Common myeloid progenitor, CD34-positive (primary cell): Measurements from ENCODE around the gene TRPM3.

ENCODE experiments used
- CTCF ChIA-PET: fragments of 350-600 bp; sonication (Branson Sonifier 250); formaldehyde crosslinking; loops from one replicate; lab custom pipeline; 2021; ENCODE audit warnings: antibody characterized with exemption; lab: Charles Lee
- POLR2A ChIA-PET: fragments of 350-600 bp; sonication (Branson Sonifier 250); formaldehyde crosslinking; loops from one replicate; lab custom pipeline; 2021; ENCODE audit warnings: antibody characterized with exemption; lab: Charles Lee
- DNase-seq, 3 donors: peaks; one replicate each; pipeline versions ENCODE4 v3.0.0 to v3.0.0-alpha.2; 2013
- H3K27ac ChIP-seq, 2 experiments: 1 replicate in 1 of 2; 2 replicates in 1 of 2; pipeline ENCODE4 v1.7.0; 2013; ENCODE audit warnings: inconsistent platforms in 2 of 2, low read length in 2 of 2, mild to moderate bottlenecking in 2 of 2, low read depth in 1 of 2, moderate library complexity in 1 of 2; ENCODE audit not compliant: severe bottlenecking in 2 of 2, insufficient read depth in 1 of 2, poor library complexity in 1 of 2
- H3K27me3 ChIP-seq, 5 experiments: replicated peaks in 2 of 5; 1 replicate in 3 of 5; 2 replicates in 2 of 5; pipeline versions ENCODE4 v1.6.1 to v1.7.0; 2013; ENCODE audit warnings: low read length in 4 of 5, mild to moderate bottlenecking in 2 of 5, moderate library complexity in 2 of 5, inconsistent platforms in 1 of 5; ENCODE audit not compliant: insufficient read depth in 5 of 5, control insufficient read depth in 4 of 5
- H3K36me3 ChIP-seq, 4 experiments: 1 replicate in 2 of 4; 2 replicates in 2 of 4; pipeline versions ENCODE4 v1.6.1 to v1.7.0; 2013; ENCODE audit warnings: low read length in 3 of 4, control low read depth in 1 of 4, mild to moderate bottlenecking in 1 of 4; ENCODE audit not compliant: control insufficient read depth in 4 of 4, insufficient read depth in 4 of 4
- H3K4me1 ChIP-seq, 4 experiments: 1 replicate in 3 of 4; 2 replicates in 1 of 4; pipeline versions ENCODE4 v1.6.1 to v1.7.1; 2013; ENCODE audit warnings: low read length in 3 of 4, mild to moderate bottlenecking in 3 of 4, control low read depth in 1 of 4, inconsistent platforms in 1 of 4, moderate library complexity in 1 of 4; ENCODE audit not compliant: control insufficient read depth in 4 of 4, insufficient read depth in 4 of 4; ENCODE audit errors: control extremely low read depth in 1 of 4
- H3K4me3 ChIP-seq, 7 experiments: 1 replicate in 4 of 7; 2 replicates in 3 of 7; pipeline versions ENCODE4 v1.5.1 to v1.7.0; 2013; ENCODE audit warnings: mild to moderate bottlenecking in 7 of 7, low read length in 6 of 7, moderate library complexity in 6 of 7, inconsistent platforms in 2 of 7, low read depth in 2 of 7, control low read depth in 1 of 7; ENCODE audit not compliant: insufficient read depth in 4 of 7, control insufficient read depth in 1 of 7; ENCODE audit errors: extremely low read depth in 1 of 7
- H3K9me3 ChIP-seq, 5 experiments: 1 replicate in 4 of 5; 2 replicates in 1 of 5; pipeline versions ENCODE4 v1.6.1 to v1.7.1; 2013; ENCODE audit warnings: low read length in 4 of 5, mild to moderate bottlenecking in 2 of 5, inconsistent platforms in 1 of 5, low read depth in 1 of 5, moderate library complexity in 1 of 5; ENCODE audit not compliant: control insufficient read depth in 4 of 5, insufficient read depth in 2 of 5; ENCODE audit errors: control extremely low read depth in 1 of 5
- WGBS: methylation state at CpG from one replicate; pipeline ENCODE4 v1.1.5; 2013; ENCODE audit not compliant: insufficient coverage; 5-methylcytosine and 5-hydroxymethylcytosine counted together

The TRPM3 gene

DNA sequence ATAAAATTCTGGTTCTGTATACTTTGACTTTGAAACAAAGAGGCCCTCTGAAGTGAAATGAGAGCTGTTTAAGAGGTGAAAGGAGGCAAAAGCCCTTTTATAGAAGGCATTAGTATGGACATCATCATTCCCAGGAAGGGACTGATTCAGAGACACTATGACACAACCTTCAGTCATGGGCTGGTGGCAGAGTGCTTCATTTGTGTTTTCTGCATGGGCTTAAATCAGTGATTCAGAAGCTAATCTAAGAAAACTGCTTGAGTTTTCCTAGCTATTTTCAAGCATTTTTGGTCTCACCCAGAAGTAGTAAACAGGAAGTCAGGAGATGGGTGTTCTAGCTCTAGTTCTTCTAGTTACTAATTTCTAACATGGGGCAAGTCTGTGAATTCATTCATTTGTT is 288.9 kb downstream of the TRPM3 start:
- H3K9me3 ChIP-seq: no peaks in the 10 kb centered on the region
- H3K4me1 ChIP-seq: no peaks in the 10 kb centered on the region
- no peaks in the 10 kb centered on the region for H3K36me3 ChIP-seq
- ChIA-PET POLR2A (no interaction called here), CTCF (no interaction called here)
- no peaks in the 10 kb centered on the region for H3K27me3 ChIP-seq
- no peak overlapping the region for H3K4me3 ChIP-seq
- no peak overlapping the region for H3K27ac ChIP-seq
- DNase-seq: no peak

DNA sequence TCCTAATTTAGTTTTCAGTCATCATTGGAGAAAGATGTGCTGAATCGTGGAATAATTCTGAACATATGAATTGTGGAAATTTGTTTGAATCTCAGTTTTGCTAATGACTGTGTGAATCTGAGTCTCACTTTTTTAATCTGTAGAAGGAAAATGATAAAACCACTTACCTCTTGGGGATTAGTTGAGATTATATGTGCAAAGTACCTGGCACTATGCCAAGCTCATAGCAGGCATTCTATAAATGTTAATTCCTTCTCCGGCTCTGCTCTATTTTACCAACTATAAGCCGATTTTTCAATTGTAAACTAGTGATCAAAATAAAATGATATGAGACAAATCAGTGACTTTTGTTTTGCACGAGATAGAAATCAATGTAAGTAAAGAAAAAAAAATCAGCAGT is 290.8 kb downstream of the TRPM3 start:
- no peak overlapping the region for H3K27ac ChIP-seq
- POLR2A ChIA-PET: no interaction called here
- no peaks in the 10 kb centered on the region for H3K9me3 ChIP-seq
- no peak for DNase-seq
- 77% methylated on average over 3 of the region's 4 CpGs for WGBS
- CTCF ChIA-PET: no interaction called here
- no peaks in the 10 kb centered on the region for H3K36me3 ChIP-seq
- H3K4me1 ChIP-seq: no peaks in the 10 kb centered on the region
- H3K27me3 ChIP-seq: no peaks in the 10 kb centered on the region
- no peak overlapping the region for H3K4me3 ChIP-seq

DNA sequence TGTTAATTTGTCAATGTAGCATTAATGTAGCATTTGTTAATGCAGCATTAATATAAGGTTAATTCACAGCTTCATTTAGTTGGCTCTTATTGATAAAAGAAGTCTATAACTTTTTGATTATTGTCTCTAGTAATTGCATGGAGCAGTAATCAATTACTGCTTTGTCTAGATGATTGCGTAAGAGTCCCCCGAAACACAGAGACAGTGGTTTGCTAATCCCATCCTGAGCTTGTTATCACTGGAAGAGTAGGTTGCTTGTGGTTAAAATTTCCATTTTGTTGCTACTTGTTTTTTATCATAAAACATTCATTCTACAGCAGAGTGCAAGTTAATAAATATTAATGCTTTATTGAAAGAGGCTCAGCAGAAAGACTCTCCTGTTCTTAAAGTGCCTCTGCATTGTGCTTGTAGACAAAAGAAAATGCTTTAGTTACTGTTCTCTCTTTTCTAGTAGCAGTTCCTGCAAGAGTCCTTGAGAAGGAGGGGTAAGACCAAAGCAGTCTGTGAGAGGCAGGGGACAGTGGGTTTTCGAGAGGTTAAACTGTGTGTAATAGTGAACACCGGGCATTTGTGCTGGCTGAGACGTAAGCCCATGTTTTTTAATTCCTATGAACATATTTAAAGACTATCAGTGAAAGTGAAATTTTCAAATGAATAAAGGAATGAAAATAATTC is 291.7 kb downstream of the TRPM3 start:
- H3K27ac ChIP-seq: no peak overlapping the region
- H3K27me3 ChIP-seq: no peaks in the 10 kb centered on the region
- no peaks in the 10 kb centered on the region for H3K36me3 ChIP-seq
- no peaks in the 10 kb centered on the region for H3K4me1 ChIP-seq
- no CpG with 5 or more reads among the region's 5 CpGs for WGBS
- ChIA-PET POLR2A (no interaction called here), CTCF (no interaction called here)
- DNase-seq: no peak
- no peak overlapping the region for H3K4me3 ChIP-seq
- H3K9me3 ChIP-seq: no peaks in the 10 kb centered on the region

DNA sequence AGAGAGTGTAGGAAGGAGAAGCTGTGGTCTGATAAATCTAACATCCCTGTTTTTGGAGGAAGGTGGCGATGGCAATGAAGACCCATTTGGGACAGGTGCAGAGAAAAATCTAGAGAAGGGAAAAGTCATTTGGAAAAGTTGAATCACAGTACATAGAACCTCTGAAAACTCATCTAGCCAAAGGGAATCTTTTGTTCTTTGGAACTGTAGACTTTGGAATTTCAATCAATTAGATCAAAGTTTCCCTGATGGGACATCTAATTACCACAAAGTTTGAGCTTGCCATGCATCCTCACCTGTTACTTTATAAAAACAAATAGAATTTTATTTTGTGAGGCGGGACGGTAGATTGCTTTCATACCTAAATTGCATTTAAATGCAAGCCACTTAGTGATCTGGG is 294.9 kb downstream of the TRPM3 start:
- H3K4me1 ChIP-seq: no peaks in the 10 kb centered on the region
- no peak overlapping the region for H3K4me3 ChIP-seq
- H3K36me3 ChIP-seq: no peaks in the 10 kb centered on the region
- ChIA-PET CTCF (no interaction called here), POLR2A (no interaction called here)
- DNase-seq: no peak
- no peak overlapping the region for H3K27ac ChIP-seq
- no peaks in the 10 kb centered on the region for H3K27me3 ChIP-seq
- H3K9me3 ChIP-seq: no peaks in the 10 kb centered on the region
- 89% methylated on average over 2 of the region's 3 CpGs for WGBS

DNA sequence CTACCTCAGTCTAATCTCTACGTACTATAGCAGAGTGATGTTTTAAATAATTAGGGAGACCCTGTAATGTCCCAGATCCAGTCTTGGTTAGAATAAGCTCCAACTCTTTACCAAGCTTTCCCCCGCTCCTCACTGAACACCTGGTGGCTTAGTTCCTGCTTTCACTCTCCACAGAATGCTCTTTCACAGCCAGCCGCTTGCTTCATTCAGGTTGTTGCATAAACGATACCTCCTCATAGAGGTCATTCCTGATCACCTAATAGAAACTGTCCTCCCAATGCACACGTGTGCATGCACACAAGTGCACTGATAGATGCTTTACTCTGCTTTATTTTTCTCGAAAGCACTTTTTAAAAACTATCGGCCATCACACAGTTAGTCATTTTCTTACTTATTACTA is 298.1 kb downstream of the TRPM3 start:
- H3K36me3 ChIP-seq: no peaks in the 10 kb centered on the region
- 97% methylated on average over 3 of the region's 7 CpGs for WGBS
- H3K4me1 ChIP-seq: no peaks in the 10 kb centered on the region
- no peaks in the 10 kb centered on the region for H3K27me3 ChIP-seq
- CTCF ChIA-PET: no interaction called here
- H3K27ac ChIP-seq: no peak overlapping the region
- no peaks in the 10 kb centered on the region for H3K9me3 ChIP-seq
- no peak overlapping the region for H3K4me3 ChIP-seq
- POLR2A ChIA-PET: no interaction called here
- DNase-seq: no peak

DNA sequence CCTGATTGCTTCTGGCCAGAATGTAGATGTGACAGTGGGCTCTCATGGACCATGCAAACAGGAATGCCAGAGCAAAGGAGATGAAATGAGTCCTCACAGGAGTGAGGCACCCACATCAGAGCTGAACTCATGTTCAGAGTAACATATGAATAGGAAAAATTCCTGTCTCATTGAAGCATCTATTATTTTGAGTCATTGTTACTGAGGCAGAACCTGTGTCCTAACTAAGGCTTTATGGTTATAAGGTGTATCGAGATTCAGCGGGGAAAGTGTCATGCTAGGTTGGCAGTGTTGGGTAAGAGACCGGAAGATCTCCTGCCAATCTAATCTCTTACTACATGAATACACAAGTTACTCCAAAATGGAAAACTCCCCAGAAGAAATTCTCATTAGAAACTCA is 304.1 kb downstream of the TRPM3 start:
- CTCF ChIA-PET: no interaction called here
- no peak overlapping the region for H3K27ac ChIP-seq
- H3K36me3 ChIP-seq: no peaks in the 10 kb centered on the region
- WGBS: 80% methylated on average over 1 of the region's 3 CpGs
- H3K9me3 ChIP-seq: no peaks in the 10 kb centered on the region
- H3K27me3 ChIP-seq: no peaks in the 10 kb centered on the region
- no peak overlapping the region for H3K4me3 ChIP-seq
- no peaks in the 10 kb centered on the region for H3K4me1 ChIP-seq
- DNase-seq: no peak
- POLR2A ChIA-PET: no interaction called here

DNA sequence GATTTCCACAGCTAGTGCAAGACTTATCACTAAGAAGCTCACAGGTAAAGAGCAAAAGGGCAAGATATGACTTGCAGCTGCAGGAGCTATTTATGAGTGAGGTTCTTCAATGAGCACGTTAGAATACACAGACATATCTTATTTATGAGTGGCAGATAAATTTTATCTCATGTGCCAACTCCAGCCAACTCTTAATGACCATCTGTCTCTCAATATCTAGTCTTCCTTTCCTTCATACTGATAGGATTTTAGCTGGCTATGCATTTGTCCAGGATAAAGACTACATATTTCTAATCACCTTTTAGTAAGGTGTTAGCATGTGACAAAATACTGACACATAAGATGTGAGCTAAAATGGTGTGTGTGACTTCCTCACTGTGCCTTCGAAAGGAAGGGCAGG is 304.5 kb downstream of the TRPM3 start:
- POLR2A ChIA-PET: no interaction called here
- WGBS: 86% methylated on average over 1 of the region's 2 CpGs
- CTCF ChIA-PET: no interaction called here
- Histone ChIP-seq H3K9me3 (no peaks in the 10 kb centered on the region), H3K4me3 (no peak overlapping the region), H3K4me1 (no peaks in the 10 kb centered on the region), H3K36me3 (no peaks in the 10 kb centered on the region), H3K27me3 (no peaks in the 10 kb centered on the region), H3K27ac (no peak overlapping the region)
- no peak for DNase-seq
